ENCODE data around the gene ZFX. TPM values are rescaled to one million over a fixed set of nuclear protein-coding genes. Genes with fewer than 3 reads are reported as not detected.
A peak's percentile ranks its signal among the peaks of the same experiment; 100 is the strongest.

ZFX gene
- total RNA-seq, 1 donor from 2014 or later = 35.7 TPM

DNA sequence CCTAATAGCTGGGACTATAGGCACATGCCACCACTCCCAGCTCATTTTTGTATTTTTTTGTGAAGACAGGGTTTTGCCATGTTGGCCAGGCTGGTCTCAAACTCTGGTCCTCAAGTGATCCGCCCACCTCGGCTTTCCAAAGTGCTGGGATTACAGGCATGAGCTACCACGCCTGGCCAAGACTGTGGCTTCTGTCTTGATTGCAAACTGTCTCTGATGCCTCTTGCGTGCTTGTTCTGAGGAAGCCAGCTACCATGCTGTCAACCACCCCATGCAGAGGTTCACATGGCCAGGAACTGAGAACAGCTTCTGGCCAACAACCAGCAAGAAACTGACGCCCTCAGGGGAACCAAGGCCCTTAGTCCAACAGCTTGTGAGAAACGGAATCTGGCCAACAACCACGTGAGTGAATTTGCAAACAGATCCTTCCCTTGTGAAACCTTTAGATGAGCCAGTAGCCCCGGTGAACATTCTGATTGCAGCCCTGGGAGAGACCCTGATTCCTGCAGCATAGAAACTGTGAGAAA is 93.2 kb downstream of the ZFX start:
- Mint-ChIP-seq H3K27me3 (ENCODE audit: low read depth, unreplicated experiment) (peaks cover 1% of the 10 kb centered on the region), H3K36me3 (ENCODE audit: low read depth, unreplicated experiment) (no peaks in the 10 kb centered on the region), H3K4me3 (ENCODE audit: unreplicated experiment) (no peak overlapping the region), H3K4me1 (ENCODE audit: low read depth, unreplicated experiment) (peaks cover 5% of the 10 kb centered on the region), H3K9me3 (ENCODE audit: unreplicated experiment) (no peaks in the 10 kb centered on the region), H3K27ac (ENCODE audit: unreplicated experiment) (no peak overlapping the region)
- Histone ChIP-seq H3K4me2 (ENCODE audit: low read length) (no peak overlapping the region), H3K4me3 (ENCODE audit: insufficient read depth, low read depth, low read length) (no peak overlapping the region), H4K20me1 (ENCODE audit: insufficient read depth, low read length) (no peaks in the 10 kb centered on the region), H2AFZ (ENCODE audit: low read depth, low read length) (no peak overlapping the region), H3K79me2 (ENCODE audit: insufficient read depth, low read length) (no peaks in the 10 kb centered on the region), H3K36me3 (ENCODE audit: insufficient read depth, low read length) (no peaks in the 10 kb centered on the region), H3K27ac (ENCODE audit: low read depth, low read length) (no peak overlapping the region), H3K27me3 (ENCODE audit: insufficient read depth, low read length) (no peaks in the 10 kb centered on the region), H3K9ac (ENCODE audit: low read length) (no peak overlapping the region), H3K9me3 (ENCODE audit: insufficient read depth, low read depth, low read length) (no peaks in the 10 kb centered on the region), H3K4me1 (ENCODE audit: insufficient read depth, low read length) (no peaks in the 10 kb centered on the region)
- FAIRE-seq = peak; percentile 43
- DNase-seq (ENCODE audit: low read depth) = peak; percentile 27
- no peak for TF ChIP-seq EZH2 (IDR thresholded peaks at IDR 0.05; ENCODE audit: insufficient read depth, low read length)
- TF ChIP-seq, protein P1, sequence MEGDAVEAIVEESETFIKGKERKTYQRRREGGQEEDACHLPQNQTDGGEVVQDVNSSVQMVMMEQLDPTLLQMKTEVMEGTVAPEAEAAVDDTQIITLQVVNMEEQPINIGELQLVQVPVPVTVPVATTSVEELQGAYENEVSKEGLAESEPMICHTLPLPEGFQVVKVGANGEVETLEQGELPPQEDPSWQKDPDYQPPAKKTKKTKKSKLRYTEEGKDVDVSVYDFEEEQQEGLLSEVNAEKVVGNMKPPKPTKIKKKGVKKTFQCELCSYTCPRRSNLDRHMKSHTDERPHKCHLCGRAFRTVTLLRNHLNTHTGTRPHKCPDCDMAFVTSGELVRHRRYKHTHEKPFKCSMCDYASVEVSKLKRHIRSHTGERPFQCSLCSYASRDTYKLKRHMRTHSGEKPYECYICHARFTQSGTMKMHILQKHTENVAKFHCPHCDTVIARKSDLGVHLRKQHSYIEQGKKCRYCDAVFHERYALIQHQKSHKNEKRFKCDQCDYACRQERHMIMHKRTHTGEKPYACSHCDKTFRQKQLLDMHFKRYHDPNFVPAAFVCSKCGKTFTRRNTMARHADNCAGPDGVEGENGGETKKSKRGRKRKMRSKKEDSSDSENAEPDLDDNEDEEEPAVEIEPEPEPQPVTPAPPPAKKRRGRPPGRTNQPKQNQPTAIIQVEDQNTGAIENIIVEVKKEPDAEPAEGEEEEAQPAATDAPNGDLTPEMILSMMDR (IDR thresholded peaks at IDR 0.05; ENCODE audit: insufficient read depth, low read depth, low read length) = no peak

DNA sequence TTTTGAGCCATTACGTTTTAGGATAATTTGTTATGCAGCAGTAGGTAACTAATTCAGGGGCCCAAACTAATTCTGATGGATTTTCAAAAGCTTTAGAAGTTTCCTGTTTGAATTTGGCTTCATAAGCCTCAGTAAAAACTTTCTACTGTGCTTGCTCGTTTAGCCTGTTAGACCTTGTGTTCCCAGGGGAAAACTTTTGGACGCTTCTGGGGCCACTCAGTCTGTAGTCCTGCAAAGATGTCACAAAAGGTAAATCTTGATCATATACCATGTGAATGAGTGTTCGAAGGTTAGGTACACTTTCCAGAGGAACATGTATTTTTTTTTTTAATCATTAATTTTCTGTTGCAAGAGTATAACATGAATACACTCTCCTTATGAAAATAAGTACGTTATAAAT is 93.7 kb downstream of the ZFX start:
- Histone ChIP-seq H3K36me3 (ENCODE audit: insufficient read depth, low read length) (no peaks in the 10 kb centered on the region), H3K4me2 (ENCODE audit: low read length) (no peak overlapping the region), H3K27ac (ENCODE audit: low read depth, low read length) (no peak overlapping the region), H3K27me3 (ENCODE audit: insufficient read depth, low read length) (no peaks in the 10 kb centered on the region), H3K79me2 (ENCODE audit: insufficient read depth, low read length) (no peaks in the 10 kb centered on the region), H3K9me3 (ENCODE audit: insufficient read depth, low read depth, low read length) (no peaks in the 10 kb centered on the region), H3K4me1 (ENCODE audit: insufficient read depth, low read length) (no peaks in the 10 kb centered on the region), H3K9ac (ENCODE audit: low read length) (no peak overlapping the region), H2AFZ (ENCODE audit: low read depth, low read length) (no peak overlapping the region), H4K20me1 (ENCODE audit: insufficient read depth, low read length) (no peaks in the 10 kb centered on the region), H3K4me3 (ENCODE audit: insufficient read depth, low read depth, low read length) (no peak overlapping the region)
- Mint-ChIP-seq H3K27ac (ENCODE audit: unreplicated experiment) (no peak overlapping the region), H3K4me1 (ENCODE audit: low read depth, unreplicated experiment) (peaks cover 5% of the 10 kb centered on the region), H3K27me3 (ENCODE audit: low read depth, unreplicated experiment) (peaks cover 1% of the 10 kb centered on the region), H3K9me3 (ENCODE audit: unreplicated experiment) (no peaks in the 10 kb centered on the region), H3K36me3 (ENCODE audit: low read depth, unreplicated experiment) (no peaks in the 10 kb centered on the region), H3K4me3 (ENCODE audit: unreplicated experiment) (no peak overlapping the region)
- TF ChIP-seq, protein P1 (IDR thresholded peaks at IDR 0.05; ENCODE audit: insufficient read depth, low read depth, low read length) = no peak
- TF ChIP-seq EZH2 (IDR thresholded peaks at IDR 0.05; ENCODE audit: insufficient read depth, low read length) = no peak
- FAIRE-seq = no peak
- no peak for DNase-seq (ENCODE audit: low read depth)

DNA sequence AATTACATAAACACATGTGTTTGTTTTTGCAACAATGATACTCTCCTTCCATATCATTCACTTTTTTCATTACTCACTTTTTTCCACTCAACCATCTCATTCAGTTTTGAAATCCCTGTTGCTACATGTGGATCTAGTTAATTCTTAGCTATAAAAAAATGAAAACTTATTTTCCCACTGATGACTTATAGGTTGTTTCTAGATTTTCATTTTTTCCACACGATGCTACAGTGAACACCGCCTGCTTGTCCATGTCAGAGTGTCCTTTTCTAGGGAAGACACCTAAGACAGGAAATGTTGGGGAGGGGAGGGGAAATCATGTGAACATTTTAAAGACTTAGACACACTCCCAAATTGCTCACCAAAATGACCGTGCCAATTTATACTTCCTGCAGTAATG is 94.2 kb downstream of the ZFX start:
- H3K4me3 ChIP-seq (ENCODE audit: insufficient read depth, low read depth, low read length) = no peak overlapping the region
- no peak for TF ChIP-seq EZH2 (IDR thresholded peaks at IDR 0.05; ENCODE audit: insufficient read depth, low read length)
- TF ChIP-seq, protein P1 (IDR thresholded peaks at IDR 0.05; ENCODE audit: insufficient read depth, low read depth, low read length) = no peak
- no peaks in the 10 kb centered on the region for H3K79me2 ChIP-seq (ENCODE audit: insufficient read depth, low read length)
- Mint-ChIP-seq H3K27ac (ENCODE audit: unreplicated experiment) (no peak overlapping the region), H3K27me3 (ENCODE audit: low read depth, unreplicated experiment) (no peaks in the 10 kb centered on the region), H3K9me3 (ENCODE audit: unreplicated experiment) (no peaks in the 10 kb centered on the region), H3K36me3 (ENCODE audit: low read depth, unreplicated experiment) (no peaks in the 10 kb centered on the region), H3K4me3 (ENCODE audit: unreplicated experiment) (no peak overlapping the region), H3K4me1 (ENCODE audit: low read depth, unreplicated experiment) (peaks cover 5% of the 10 kb centered on the region)
- no peak overlapping the region for H2AFZ ChIP-seq (ENCODE audit: low read depth, low read length)
- H4K20me1 ChIP-seq (ENCODE audit: insufficient read depth, low read length) = no peaks in the 10 kb centered on the region
- no peak overlapping the region for H3K9ac ChIP-seq (ENCODE audit: low read length)
- H3K27ac ChIP-seq (ENCODE audit: low read depth, low read length) = no peak overlapping the region
- no peaks in the 10 kb centered on the region for H3K4me1 ChIP-seq (ENCODE audit: insufficient read depth, low read length)
- H3K27me3 ChIP-seq (ENCODE audit: insufficient read depth, low read length) = no peaks in the 10 kb centered on the region
- H3K4me2 ChIP-seq (ENCODE audit: low read length) = no peak overlapping the region
- DNase-seq (ENCODE audit: low read depth) (no peak), FAIRE-seq (peak; percentile 86)
- no peaks in the 10 kb centered on the region for H3K9me3 ChIP-seq (ENCODE audit: insufficient read depth, low read depth, low read length)
- H3K36me3 ChIP-seq (ENCODE audit: insufficient read depth, low read length) = no peaks in the 10 kb centered on the region

All from astrocyte (in vitro differentiated cells and primary cell).